Peyer's patch (tissue), 4 donors: ENCODE results near the gene SUPV3L1. TPM values are rescaled to one million over a fixed set of nuclear protein-coding genes. Genes with fewer than 3 reads are reported as not detected.

ENCODE experiments used
- DNase-seq, 3 donors: peaks; one replicate each; pipeline ENCODE4 v3.0.0-alpha.2; 2017 to 2019
- H3K27ac ChIP-seq, 4 donors: fragments of 200-600 bp; sonication (generic); one replicate each; pipeline ENCODE4 v1.5.1; 2016 to 2019
- H3K27me3 ChIP-seq, 2 donors: fragments of 200-600 bp; sonication (generic); one replicate each; pipeline ENCODE4 v1.5.1; 2019
- H3K36me3 ChIP-seq, 3 donors: fragments of 200-600 bp; sonication (generic); one replicate each; pipeline ENCODE4 v1.5.1; 2016 to 2019
- H3K4me1 ChIP-seq, 4 donors: fragments of 200-600 bp; sonication (generic); one replicate each; pipeline ENCODE4 v1.5.1; 2016 to 2019
- H3K4me3 ChIP-seq, 4 donors: fragments of 200-600 bp; sonication (generic); 1 replicate in 3 of 4; 2 replicates in 1 of 4; pipeline ENCODE4 v1.5.1; 2016 to 2019; ENCODE audit warnings: mild to moderate bottlenecking in 1 of 4
- H3K9me3 ChIP-seq, 4 donors: fragments of 200-600 bp; sonication (generic); one replicate each; pipeline ENCODE4 v1.5.1; 2016 to 2019; ENCODE audit warnings: mild to moderate bottlenecking in 1 of 4
- CTCF ChIP-seq, 6 experiments: fragments of 450-650 bp in 4 of 6; fragments of 200-600 bp in 2 of 6; sonication (generic) in 1 of 6; IDR thresholded peaks; one replicate each; pipeline ENCODE4 v1.5.1; 2017 to 2019; ENCODE audit warnings: antibody characterized with exemption in 6 of 6, mild to moderate bottlenecking in 3 of 6, moderate library complexity in 1 of 6
- POLR2A ChIP-seq, 2 donors: fragments of 450-650 bp; IDR thresholded peaks; one replicate each; pipeline ENCODE4 v1.5.1; 2017; ENCODE audit warnings: antibody characterized with exemption in 2 of 2, mild to moderate bottlenecking in 2 of 2, moderate library complexity in 2 of 2
- total RNA-seq, 4 donors: library from RNA; depleted of rRNA; stranded (reverse); fragments of >200 nt; gene quantifications; one replicate each; pipeline ENCODE4 v1.1.0, GENCODE V29; 2016

SUPV3L1 gene
- total RNA-seq, 4 donors from 2014 or later, result 20.5 to 50.3 (median 31.2) TPM

- no peak for DNase-seq
- no peak for TF ChIP-seq CTCF (IDR thresholded peaks at IDR 0.05)
- TF ChIP-seq POLR2A (IDR thresholded peaks at IDR 0.05), result no peak
- H3K4me3 ChIP-seq, result peak overlapping the region in 2 of 4 donors; percentile 84 to 99
- H3K27ac ChIP-seq, result no peak overlapping the region
- no peaks in the 10 kb centered on the region for H3K27me3 ChIP-seq
- H3K36me3 ChIP-seq, result peaks cover 0 to 18% (median 0%) of the 10 kb centered on the region in 3 donors
- no peaks in the 10 kb centered on the region for H3K9me3 ChIP-seq
- peaks cover 0 to 22% (median 6%) of the 10 kb centered on the region in 4 donors for H3K4me1 ChIP-seq
Measured at GRCh38 chr10:69181433-69181832, 1.4 kb downstream of the SUPV3L1 start.

- Histone ChIP-seq H3K27me3 (no peaks in the 10 kb centered on the region), H3K9me3 (no peaks in the 10 kb centered on the region), H3K4me3 (no peak overlapping the region), H3K4me1 (peaks cover 0 to 22% (median 6%) of the 10 kb centered on the region in 4 donors), H3K27ac (no peak overlapping the region), H3K36me3 (peaks cover 0 to 24% (median 0%) of the 10 kb centered on the region in 3 donors)
- no peak for TF ChIP-seq CTCF (IDR thresholded peaks at IDR 0.05)
- no peak for TF ChIP-seq POLR2A (IDR thresholded peaks at IDR 0.05)
- no peak for DNase-seq
Measured at GRCh38 chr10:69182005-69182404, 2.0 kb downstream of the SUPV3L1 start.

GRCh38 chr10:69186524-69186923 is 6.5 kb downstream of the SUPV3L1 start:
- H3K27me3 ChIP-seq, result no peaks in the 10 kb centered on the region
- peaks cover 0 to 7% (median under 1%) of the 10 kb centered on the region in 4 donors for H3K4me1 ChIP-seq
- H3K4me3 ChIP-seq, result no peak overlapping the region
- TF ChIP-seq POLR2A (IDR thresholded peaks at IDR 0.05) (no peak), CTCF (IDR thresholded peaks at IDR 0.05) (no peak)
- DNase-seq, result no peak
- no peak overlapping the region for H3K27ac ChIP-seq
- H3K36me3 ChIP-seq, result peaks cover 0 to 52% (median 0%) of the 10 kb centered on the region in 3 donors
- no peaks in the 10 kb centered on the region for H3K9me3 ChIP-seq

GRCh38 chr10:69201045-69201444 is 21.0 kb downstream of the SUPV3L1 start:
- Histone ChIP-seq H3K36me3 (peaks cover 0 to 82% (median 4%) of the 10 kb centered on the region in 3 donors), H3K4me1 (peaks cover 0 to 7% (median 2%) of the 10 kb centered on the region in 4 donors), H3K27me3 (no peaks in the 10 kb centered on the region), H3K27ac (no peak overlapping the region), H3K4me3 (no peak overlapping the region), H3K9me3 (no peaks in the 10 kb centered on the region)
- TF ChIP-seq CTCF (IDR thresholded peaks at IDR 0.05), result no peak
- TF ChIP-seq POLR2A (IDR thresholded peaks at IDR 0.05), result no peak
- no peak for DNase-seq

- Histone ChIP-seq H3K27ac (peak overlapping the region in 2 of 4 donors; percentile 79 to 80), H3K9me3 (no peaks in the 10 kb centered on the region), H3K4me3 (no peak overlapping the region), H3K4me1 (peaks cover 0 to 7% (median 2%) of the 10 kb centered on the region in 4 donors), H3K36me3 (peaks cover 0 to 81% (median 4%) of the 10 kb centered on the region in 3 donors), H3K27me3 (no peaks in the 10 kb centered on the region)
- TF ChIP-seq POLR2A (IDR thresholded peaks at IDR 0.05) (no peak), CTCF (IDR thresholded peaks at IDR 0.05) (no peak)
- no peak for DNase-seq
Measured at GRCh38 chr10:69202332-69202731, 22.3 kb downstream of the SUPV3L1 start.

- no peak overlapping the region for H3K4me3 ChIP-seq
- H3K27me3 ChIP-seq, result no peaks in the 10 kb centered on the region
- no peaks in the 10 kb centered on the region for H3K9me3 ChIP-seq
- H3K36me3 ChIP-seq, result peaks cover 0 to 48% (median 0%) of the 10 kb centered on the region in 3 donors
- peaks cover 0 to 7% (median 4%) of the 10 kb centered on the region in 4 donors for H3K4me1 ChIP-seq
- DNase-seq, result no peak
- TF ChIP-seq CTCF (IDR thresholded peaks at IDR 0.05) (no peak), POLR2A (IDR thresholded peaks at IDR 0.05) (no peak)
- H3K27ac ChIP-seq, result no peak overlapping the region
Measured at GRCh38 chr10:69208761-69209160, 28.7 kb downstream of the SUPV3L1 start.
